HepG2 (cell line): ENCODE measurements around the gene CYSLTR1. TPM values are rescaled to one million over a fixed set of nuclear protein-coding genes. Genes with fewer than 3 reads are reported as not detected.

Source experiments
- ATAC-seq: fragments of 200-7000 bp; cut with Tn5 transposase; 3 replicates; pipeline ENCODE4 v1.9.1; 2020; ENCODE audit warnings: mild to moderate bottlenecking, moderate library complexity
- BruUV-seq: library from RNA; stranded (reverse); fragments of 400-500 nt; replicated peaks from 2 replicates; lab custom pipeline; 2021; lab: Mats Ljungman, UMichigan
- CTCF ChIA-PET: fragments of 300-600 bp; formaldehyde crosslinking; extraction: SDS; loops from one replicate; lab custom pipeline; 2021; ENCODE audit warnings: low total read pairs, inconsistent platforms, low intra/inter-chr PET ratio; lab: Yijun Ruan, JAX
- POLR2A ChIA-PET: fragments of 350-600 bp; sonication (Branson Sonifier 250); formaldehyde crosslinking; loops from one replicate; lab custom pipeline; 2020; ENCODE audit warnings: antibody characterized with exemption, inconsistent platforms; lab: Yijun Ruan, JAX
- DNase-seq: peaks from one replicate; pipeline ENCODE4 v3.0.0-alpha.2; 2015; ENCODE audit warnings: low spot score
- FAIRE-seq: peaks from 3 replicates; lab custom pipeline; 2011; peaks lifted over from hg19 to GRCh38; lab: Jason Lieb, UNC
- H2AFZ ChIP-seq: one replicate; pipeline ENCODE4 v1.6.1; 2011; ENCODE audit warnings: low read length, inconsistent platforms
- H3K27ac ChIP-seq: fragments of 300-600 bp; 3 replicates; pipeline ENCODE4 v1.8.0; 2011; ENCODE audit warnings: mixed run types, mild to moderate bottlenecking, mixed read lengths, low read length, inconsistent platforms; ENCODE audit not compliant: insufficient read depth; ENCODE audit errors: extremely low read length
- H3K27me3 ChIP-seq, 2 experiments: fragments of 200-600 bp in 1 of 2; 2 replicates in 1 of 2; 3 replicates in 1 of 2; pipeline versions ENCODE4 v1.6.0 to v1.8.0; 2011; ENCODE audit warnings: low read length in 2 of 2, mild to moderate bottlenecking in 2 of 2, moderate library complexity in 2 of 2, inconsistent platforms in 1 of 2; ENCODE audit not compliant: insufficient read depth in 2 of 2, control insufficient read depth in 1 of 2
- H3K36me3 ChIP-seq, 2 experiments: fragments of 200-600 bp in 1 of 2; replicated peaks in 1 of 2; 2 replicates in 1 of 2; 3 replicates in 1 of 2; pipeline versions ENCODE4 v1.5.1 to v1.8.0; 2011; ENCODE audit warnings: low read length in 2 of 2, inconsistent platforms in 1 of 2; ENCODE audit not compliant: insufficient read depth in 2 of 2, control insufficient read depth in 1 of 2
- H3K4me1 ChIP-seq: 2 replicates; pipeline ENCODE4 v1.5.1; 2012; ENCODE audit warnings: low read length, inconsistent platforms; ENCODE audit not compliant: insufficient read depth
- H3K4me2 ChIP-seq: 2 replicates; pipeline ENCODE4 v1.6.0; 2011; ENCODE audit warnings: low read depth, low read length, inconsistent platforms
- H3K4me3 ChIP-seq, 3 experiments: fragments of 200-600 bp in 1 of 3; sonication (generic), shearing (Covaris generic) in 1 of 3; replicated peaks in 1 of 3; 2 replicates each; pipeline ENCODE4 v1.5.1; 2011 to 2016; ENCODE audit warnings: low read length in 3 of 3, inconsistent platforms in 2 of 3, low read depth in 2 of 3, mild to moderate bottlenecking in 2 of 3, control low read depth in 1 of 3, mixed read lengths in 1 of 3; ENCODE audit not compliant: insufficient read depth in 1 of 3
- H3K79me2 ChIP-seq: one replicate; pipeline ENCODE4 v1.6.1; 2011; ENCODE audit warnings: low read length, inconsistent platforms; ENCODE audit not compliant: insufficient read depth
- H3K9ac ChIP-seq: 2 replicates; pipeline ENCODE4 v1.6.0; 2011; ENCODE audit warnings: mild to moderate bottlenecking, low read depth, low read length, inconsistent platforms; ENCODE audit not compliant: insufficient read depth
- H3K9me3 ChIP-seq: 2 replicates; pipeline ENCODE4 v1.5.1; 2012; ENCODE audit warnings: mild to moderate bottlenecking, low read length
- H4K20me1 ChIP-seq: 2 replicates; pipeline ENCODE4 v1.6.0; 2011; ENCODE audit warnings: inconsistent platforms, mild to moderate bottlenecking, low read length, moderate library complexity; ENCODE audit not compliant: insufficient read depth
- BHLHE40 ChIP-seq: IDR thresholded peaks from 2 replicates; pipeline ENCODE4 v1.6.1; 2011; ENCODE audit warnings: low read length, improper control_type of control experiment
- CREM ChIP-seq, 2 experiments: sonication (generic) in 1 of 2; formaldehyde crosslinking in 1 of 2; IDR thresholded peaks; 2 replicates each; pipeline versions ENCODE4 v1.4.0 to v1.6.1; 2016 to 2020; ENCODE audit warnings: antibody characterized with exemption in 1 of 2, mild to moderate bottlenecking in 1 of 2, missing genetic modification reagents in 1 of 2
- ELF1 ChIP-seq: sonication (generic); formaldehyde crosslinking; IDR thresholded peaks from 2 replicates; pipeline ENCODE4 v1.4.0; 2020; ENCODE audit warnings: missing genetic modification reagents
- EP300 ChIP-seq, 3 experiments: sonication (generic) in 1 of 3; formaldehyde crosslinking in 1 of 3; IDR thresholded peaks; 2 replicates each; pipeline versions ENCODE4 v1.5.1 to v1.6.1; 2011 to 2020; ENCODE audit warnings: low read depth in 2 of 3, low read length in 2 of 3, borderline replicate concordance in 1 of 3, improper control_type of control experiment in 1 of 3, mild to moderate bottlenecking in 1 of 3, missing genetic modification reagents in 1 of 3, moderate library complexity in 1 of 3
- FOXJ3 ChIP-seq: sonication (generic); formaldehyde crosslinking; IDR thresholded peaks from 2 replicates; pipeline ENCODE4 v1.4.0; 2020; ENCODE audit warnings: missing genetic modification reagents, mild to moderate bottlenecking, borderline replicate concordance
- MED8 ChIP-seq: sonication (generic); formaldehyde crosslinking; IDR thresholded peaks from 2 replicates; pipeline ENCODE4 v1.8.1; 2023; ENCODE audit warnings: mild to moderate bottlenecking, missing genetic modification reagents; ENCODE audit not compliant: insufficient replicate concordance
- NFE2 ChIP-seq: sonication (generic); formaldehyde crosslinking; IDR thresholded peaks from 2 replicates; pipeline ENCODE4 v1.4.0; 2020; ENCODE audit warnings: missing genetic modification reagents
- PBX3 ChIP-seq: sonication (generic); formaldehyde crosslinking; IDR thresholded peaks from 2 replicates; pipeline ENCODE4 v1.8.1; 2023; ENCODE audit warnings: missing genetic modification reagents, inconsistent platforms, borderline replicate concordance
- ZBED4 ChIP-seq: sonication (generic); formaldehyde crosslinking; IDR thresholded peaks from 2 replicates; pipeline ENCODE4 v1.4.0; 2020; ENCODE audit warnings: missing genetic modification reagents, borderline replicate concordance
- ZFP36L1 ChIP-seq: sonication (generic); formaldehyde crosslinking; IDR thresholded peaks from 2 replicates; pipeline ENCODE4 v1.8.0; 2022; ENCODE audit warnings: mild to moderate bottlenecking, missing genetic modification reagents, moderate library complexity
- WGBS: methylation state at CpG from one replicate; pipeline ENCODE4 v1.1.6; 2017; ENCODE audit warnings: low lambda C conversion rate; 5-methylcytosine and 5-hydroxymethylcytosine counted together
- in situ Hi-C: cut with HindIII; loops from 2 replicates; pipeline ENCODE4 v1.10.0; 2017; ENCODE audit warnings: low pct_unique_long_range_greater_than_20kb; ENCODE audit not compliant: extremely low pct_ligation_motif_present
- intact Hi-C: fragments of 100-400 bp; cut with micrococcal nuclease; formaldehyde crosslinking; loops from one replicate; pipeline ENCODE4 v1.10.0; 2022; ENCODE audit not compliant: unreplicated experiment
- polyA plus RNA-seq, 8 experiments: library from polyadenylated mRNA; depleted of rRNA in 3 of 8; stranded (reverse) in 7 of 8; unstranded in 1 of 8; fragments of >200 nt; fragmentation: Illumina TruSeq in 4 of 8; extraction: Trizol in 4 of 8; gene quantifications; 2 replicates each; pipeline versions ENCODE4 v1.2.1 to v1.2.3, GENCODE V29; 2011 to 2016; ENCODE audit warnings: low read depth in 4 of 8, missing spikeins in 1 of 8, mixed read lengths in 1 of 8; ENCODE audit not compliant: insufficient read depth in 1 of 8
- total RNA-seq, 5 experiments: library from RNA; depleted of rRNA; stranded (reverse); fragments of >200 nt; fragmentation: Illumina TruSeq; extraction: Trizol; gene quantifications; 2 replicates each; pipeline ENCODE4 v1.2.3, GENCODE V29; 2016; ENCODE audit warnings: low read depth in 1 of 5
- TF ChIP-seq, protein P1 (sequence below): sonication (generic); formaldehyde crosslinking; IDR thresholded peaks from 2 replicates; pipeline ENCODE4 v1.5.0; 2020; ENCODE audit warnings: mild to moderate bottlenecking, missing genetic modification reagents, borderline replicate concordance

CYSLTR1 gene
- total and polyA plus RNA-seq, 2 of the 13 experiments (the other 11 are each of a cell fraction or from before 2014, with no cell fraction given) = not detected

DNA sequence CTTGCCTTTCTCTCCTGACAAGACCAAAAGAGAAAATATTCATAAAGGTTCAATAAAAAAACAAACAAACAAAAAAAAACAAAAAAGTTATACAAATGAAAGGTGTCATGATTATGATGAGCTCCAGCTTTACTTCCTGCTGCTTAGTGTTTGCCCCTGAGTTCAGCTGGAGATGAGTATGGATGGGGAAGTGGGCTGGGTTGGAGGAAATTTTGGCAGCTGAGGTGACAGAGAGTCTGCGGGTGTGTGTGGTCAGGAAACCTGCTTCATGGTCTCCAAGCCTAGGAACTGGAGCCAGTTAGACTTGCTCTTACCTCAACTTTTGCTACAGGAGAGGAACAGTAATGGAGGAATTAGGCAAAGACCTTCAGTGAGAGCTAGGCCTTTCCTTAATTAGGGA, 4.3 kb upstream of the CYSLTR1 start:
- H3K4me2 ChIP-seq = no peak overlapping the region
- H3K9ac ChIP-seq = no peak overlapping the region
- ChIA-PET CTCF (no interaction called here), POLR2A (no interaction called here)
- no peaks in the 10 kb centered on the region for H4K20me1 ChIP-seq
- no TSS peak for BruUV-seq
- intact Hi-C loops = no loop called here
- H3K27me3 ChIP-seq = no peaks in the 10 kb centered on the region
- no peaks in the 10 kb centered on the region for H3K79me2 ChIP-seq
- H3K36me3 ChIP-seq = no peaks in the 10 kb centered on the region
- H2AFZ ChIP-seq = no peak overlapping the region
- no peaks in the 10 kb centered on the region for H3K9me3 ChIP-seq
- FAIRE-seq (no peak), DNase-seq (no peak), ATAC-seq (no peak)
- 0% methylated on average over 1 of the region's 1 CpG for WGBS
- no peak overlapping the region for H3K27ac ChIP-seq
- in situ Hi-C loops = no loop called here
- H3K4me1 ChIP-seq = no peaks in the 10 kb centered on the region
- no peak overlapping the region for H3K4me3 ChIP-seq
- TF ChIP-seq NFE2 (no peak), ZBED4 (CRISPR knock-in tag) (no peak), PBX3 (no peak), CREM (IDR thresholded peaks at IDR 0.05) (no peak), CREM (CRISPR knock-in tag; IDR thresholded peaks at IDR 0.05) (no peak), FOXJ3 (CRISPR knock-in tag) (no peak), BHLHE40 (no peak), ZFP36L1 (CRISPR knock-in tag) (no peak), EP300 (IDR thresholded peaks at IDR 0.05; ENCODE audit: low read depth in 2 of 2, low read length in 2 of 2) (no peak), EP300 (CRISPR knock-in tag; IDR thresholded peaks at IDR 0.05; ENCODE audit: borderline replicate concordance) (no peak), ELF1 (CRISPR knock-in tag) (no peak), MED8 (CRISPR knock-in tag) (no peak)
- TF ChIP-seq, protein P1, sequence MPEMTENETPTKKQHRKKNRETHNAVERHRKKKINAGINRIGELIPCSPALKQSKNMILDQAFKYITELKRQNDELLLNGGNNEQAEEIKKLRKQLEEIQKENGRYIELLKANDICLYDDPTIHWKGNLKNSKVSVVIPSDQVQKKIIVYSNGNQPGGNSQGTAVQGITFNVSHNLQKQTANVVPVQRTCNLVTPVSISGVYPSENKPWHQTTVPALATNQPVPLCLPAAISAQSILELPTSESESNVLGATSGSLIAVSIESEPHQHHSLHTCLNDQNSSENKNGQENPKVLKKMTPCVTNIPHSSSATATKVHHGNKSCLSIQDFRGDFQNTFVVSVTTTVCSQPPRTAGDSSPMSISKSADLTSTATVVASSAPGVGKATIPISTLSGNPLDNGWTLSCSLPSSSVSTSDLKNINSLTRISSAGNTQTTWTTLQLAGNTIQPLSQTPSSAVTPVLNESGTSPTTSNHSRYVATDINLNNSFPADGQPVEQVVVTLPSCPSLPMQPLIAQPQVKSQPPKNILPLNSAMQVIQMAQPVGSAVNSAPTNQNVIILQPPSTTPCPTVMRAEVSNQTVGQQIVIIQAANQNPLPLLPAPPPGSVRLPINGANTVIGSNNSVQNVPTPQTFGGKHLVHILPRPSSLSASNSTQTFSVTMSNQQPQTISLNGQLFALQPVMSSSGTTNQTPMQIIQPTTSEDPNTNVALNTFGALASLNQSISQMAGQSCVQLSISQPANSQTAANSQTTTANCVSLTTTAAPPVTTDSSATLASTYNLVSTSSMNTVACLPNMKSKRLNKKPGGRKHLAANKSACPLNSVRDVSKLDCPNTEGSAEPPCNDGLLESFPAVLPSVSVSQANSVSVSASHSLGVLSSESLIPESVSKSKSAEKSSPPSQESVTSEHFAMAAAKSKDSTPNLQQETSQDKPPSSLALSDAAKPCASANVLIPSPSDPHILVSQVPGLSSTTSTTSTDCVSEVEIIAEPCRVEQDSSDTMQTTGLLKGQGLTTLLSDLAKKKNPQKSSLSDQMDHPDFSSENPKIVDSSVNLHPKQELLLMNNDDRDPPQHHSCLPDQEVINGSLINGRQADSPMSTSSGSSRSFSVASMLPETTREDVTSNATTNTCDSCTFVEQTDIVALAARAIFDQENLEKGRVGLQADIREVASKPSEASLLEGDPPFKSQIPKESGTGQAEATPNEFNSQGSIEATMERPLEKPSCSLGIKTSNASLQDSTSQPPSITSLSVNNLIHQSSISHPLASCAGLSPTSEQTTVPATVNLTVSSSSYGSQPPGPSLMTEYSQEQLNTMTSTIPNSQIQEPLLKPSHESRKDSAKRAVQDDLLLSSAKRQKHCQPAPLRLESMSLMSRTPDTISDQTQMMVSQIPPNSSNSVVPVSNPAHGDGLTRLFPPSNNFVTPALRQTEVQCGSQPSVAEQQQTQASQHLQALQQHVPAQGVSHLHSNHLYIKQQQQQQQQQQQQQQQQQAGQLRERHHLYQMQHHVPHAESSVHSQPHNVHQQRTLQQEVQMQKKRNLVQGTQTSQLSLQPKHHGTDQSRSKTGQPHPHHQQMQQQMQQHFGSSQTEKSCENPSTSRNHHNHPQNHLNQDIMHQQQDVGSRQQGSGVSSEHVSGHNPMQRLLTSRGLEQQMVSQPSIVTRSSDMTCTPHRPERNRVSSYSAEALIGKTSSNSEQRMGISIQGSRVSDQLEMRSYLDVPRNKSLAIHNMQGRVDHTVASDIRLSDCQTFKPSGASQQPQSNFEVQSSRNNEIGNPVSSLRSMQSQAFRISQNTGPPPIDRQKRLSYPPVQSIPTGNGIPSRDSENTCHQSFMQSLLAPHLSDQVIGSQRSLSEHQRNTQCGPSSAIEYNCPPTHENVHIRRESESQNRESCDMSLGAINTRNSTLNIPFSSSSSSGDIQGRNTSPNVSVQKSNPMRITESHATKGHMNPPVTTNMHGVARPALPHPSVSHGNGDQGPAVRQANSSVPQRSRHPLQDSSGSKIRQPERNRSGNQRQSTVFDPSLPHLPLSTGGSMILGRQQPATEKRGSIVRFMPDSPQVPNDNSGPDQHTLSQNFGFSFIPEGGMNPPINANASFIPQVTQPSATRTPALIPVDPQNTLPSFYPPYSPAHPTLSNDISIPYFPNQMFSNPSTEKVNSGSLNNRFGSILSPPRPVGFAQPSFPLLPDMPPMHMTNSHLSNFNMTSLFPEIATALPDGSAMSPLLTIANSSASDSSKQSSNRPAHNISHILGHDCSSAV = no peak
